H9 (cell line): ENCODE measurements around the gene NSMCE3. TPM values are rescaled to one million over a fixed set of nuclear protein-coding genes. Genes with fewer than 3 reads are reported as not detected.

Experiments
- DNase-seq: peaks from one replicate; pipeline ENCODE4 v3.0.0-alpha.2; 2017
- H2AFZ ChIP-seq: one replicate; pipeline ENCODE4 v1.6.1; 2013; ENCODE audit warnings: mild to moderate bottlenecking, low read length, control low read depth, moderate library complexity
- H2AK5ac ChIP-seq: 2 replicates; pipeline ENCODE4 v1.6.1; 2013; ENCODE audit warnings: low read length, control low read depth, mixed read lengths; ENCODE audit not compliant: insufficient read length
- H2BK120ac ChIP-seq: one replicate; pipeline ENCODE4 v1.6.1; 2013; ENCODE audit warnings: low read depth, mild to moderate bottlenecking, low read length, control low read depth, inconsistent platforms; ENCODE audit not compliant: poor library complexity, severe bottlenecking
- H2BK12ac ChIP-seq: 2 replicates; pipeline ENCODE4 v1.6.1; 2013; ENCODE audit warnings: low read length, control low read depth, mixed read lengths, low read depth; ENCODE audit not compliant: insufficient read length
- H2BK15ac ChIP-seq: 2 replicates; pipeline ENCODE4 v1.6.1; 2013; ENCODE audit warnings: low read depth, low read length, control low read depth
- H2BK20ac ChIP-seq: one replicate; pipeline ENCODE4 v1.6.1; 2013; ENCODE audit warnings: low read depth, mild to moderate bottlenecking, low read length, control low read depth, inconsistent platforms; ENCODE audit not compliant: poor library complexity, severe bottlenecking
- H2BK5ac ChIP-seq: 2 replicates; pipeline ENCODE4 v1.6.1; 2013; ENCODE audit warnings: low read length, control low read depth, mixed read lengths; ENCODE audit not compliant: insufficient read length
- H3K14ac ChIP-seq: 2 replicates; pipeline ENCODE4 v1.6.1; 2013; ENCODE audit warnings: low read length, control low read depth; ENCODE audit not compliant: insufficient read depth
- H3K18ac ChIP-seq: 2 replicates; pipeline ENCODE4 v1.6.1; 2013; ENCODE audit warnings: low read depth, mild to moderate bottlenecking, mixed read lengths, low read length, control low read depth; ENCODE audit not compliant: insufficient read length
- H3K23ac ChIP-seq: 2 replicates; pipeline ENCODE4 v1.6.1; 2013; ENCODE audit warnings: low read length, control low read depth, mixed read lengths, low read depth; ENCODE audit not compliant: insufficient read length
- H3K23me2 ChIP-seq: 2 replicates; pipeline ENCODE4 v1.6.1; 2013; ENCODE audit warnings: low read depth, mild to moderate bottlenecking, mixed read lengths, low read length, control low read depth; ENCODE audit not compliant: insufficient read length, poor library complexity, severe bottlenecking
- H3K27ac ChIP-seq: 2 replicates; pipeline ENCODE4 v1.5.1; 2013; ENCODE audit warnings: low read length, control low read depth, mixed read lengths, low read depth; ENCODE audit not compliant: insufficient read length
- H3K27me3 ChIP-seq: 2 replicates; pipeline ENCODE4 v1.6.1; 2013; ENCODE audit warnings: low read length, control low read depth, inconsistent platforms; ENCODE audit not compliant: insufficient read depth
- H3K4ac ChIP-seq: 2 replicates; pipeline ENCODE4 v1.6.1; 2013; ENCODE audit warnings: low read depth, mild to moderate bottlenecking, control low read depth, inconsistent platforms, low read length, moderate library complexity
- H3K4me1 ChIP-seq: 2 replicates; pipeline ENCODE4 v1.6.1; 2013; ENCODE audit warnings: low read length, control low read depth, inconsistent platforms; ENCODE audit not compliant: insufficient read depth
- H3K4me2 ChIP-seq: 2 replicates; pipeline ENCODE4 v1.6.1; 2013; ENCODE audit warnings: low read length, control low read depth, mixed read lengths; ENCODE audit not compliant: insufficient read length, insufficient read depth
- H3K56ac ChIP-seq: 2 replicates; pipeline ENCODE4 v1.6.1; 2013; ENCODE audit warnings: low read depth, mild to moderate bottlenecking, mixed read lengths, low read length, control low read depth; ENCODE audit not compliant: insufficient read length
- H3K79me1 ChIP-seq: 2 replicates; pipeline ENCODE4 v1.6.1; 2013; ENCODE audit warnings: low read depth, mild to moderate bottlenecking, moderate library complexity, low read length, control low read depth, inconsistent platforms; ENCODE audit not compliant: insufficient read depth, poor library complexity, severe bottlenecking
- H3K79me2 ChIP-seq: 2 replicates; pipeline ENCODE4 v1.6.1; 2013; ENCODE audit warnings: low read length, control low read depth, inconsistent platforms; ENCODE audit not compliant: insufficient read depth
- H3K9ac ChIP-seq: 2 replicates; pipeline ENCODE4 v1.6.1; 2013; ENCODE audit warnings: low read length, control low read depth, mixed read lengths; ENCODE audit not compliant: insufficient read length; ENCODE audit errors: extremely low read depth
- H3K9me3 ChIP-seq: one replicate; pipeline ENCODE4 v1.6.1; 2013; ENCODE audit warnings: low read depth, low read length, inconsistent platforms; ENCODE audit not compliant: control insufficient read depth
- H3T11ph ChIP-seq: one replicate; pipeline ENCODE4 v1.6.1; 2013; ENCODE audit warnings: mild to moderate bottlenecking, low read length, control low read depth, inconsistent platforms
- H4K20me1 ChIP-seq: one replicate; pipeline ENCODE4 v1.6.1; 2013; ENCODE audit not compliant: control insufficient read depth, insufficient read length, insufficient read depth
- H4K5ac ChIP-seq: 2 replicates; pipeline ENCODE4 v1.6.1; 2013; ENCODE audit warnings: low read depth, mild to moderate bottlenecking, mixed read lengths, low read length, control low read depth; ENCODE audit not compliant: insufficient read length
- H4K8ac ChIP-seq: replicated peaks from 2 replicates; pipeline ENCODE4 v1.6.1; 2013; ENCODE audit warnings: low read length, control low read depth, mixed read lengths, low read depth; ENCODE audit not compliant: insufficient read length
- H4K91ac ChIP-seq: 2 replicates; pipeline ENCODE4 v1.6.1; 2013; ENCODE audit warnings: low read depth, mild to moderate bottlenecking, moderate library complexity, mixed read lengths, low read length, control low read depth; ENCODE audit not compliant: insufficient read length
- H3K27ac Mint-ChIP-seq, 3 experiments: 2 replicates in 2 of 3; 3 replicates in 1 of 3; pipeline ENCODE4 v1.8.0; 2020 to 2021; ENCODE audit warnings: mixed read lengths in 3 of 3, mild to moderate bottlenecking in 1 of 3, moderate library complexity in 1 of 3
- H3K27me3 Mint-ChIP-seq: 2 replicates; pipeline ENCODE4 v1.8.0; 2021; ENCODE audit warnings: low read depth, mild to moderate bottlenecking, moderate library complexity, mixed read lengths
- H3K36me3 Mint-ChIP-seq, 3 experiments: 2 replicates in 2 of 3; 3 replicates in 1 of 3; pipeline ENCODE4 v1.8.0; 2020 to 2021; ENCODE audit warnings: low read depth in 3 of 3, mixed read lengths in 3 of 3; ENCODE audit not compliant: insufficient read depth in 1 of 3
- H3K4me1 Mint-ChIP-seq, 2 experiments: 2 replicates each; pipeline ENCODE4 v1.8.0; 2020; ENCODE audit warnings: mixed read lengths in 2 of 2
- H3K4me3 Mint-ChIP-seq, 2 experiments: 2 replicates in 1 of 2; 3 replicates in 1 of 2; pipeline ENCODE4 v1.8.0; 2020 to 2021; ENCODE audit warnings: mild to moderate bottlenecking in 2 of 2, mixed read lengths in 2 of 2, moderate library complexity in 1 of 2
- H3K9me3 Mint-ChIP-seq, 2 experiments: 2 replicates in 1 of 2; 3 replicates in 1 of 2; pipeline ENCODE4 v1.8.0; 2020; ENCODE audit warnings: mild to moderate bottlenecking in 2 of 2, mixed read lengths in 2 of 2, moderate library complexity in 1 of 2
- CTCF ChIP-seq: fragments of 200-600 bp; sonication (generic); conservative IDR thresholded peaks from 3 replicates; pipeline ENCODE4 v1.8.0; 2021; ENCODE audit warnings: antibody characterized with exemption, mild to moderate bottlenecking
- WGBS: extraction: QIAGEN DNeasy Blood & Tissue Kit; methylation state at CpG from one replicate; pipeline ENCODE4 v1.1.7; 2013; ENCODE audit warnings: missing lambda C conversion rate, low lambda C conversion rate, mixed read lengths; ENCODE audit not compliant: insufficient read length; ENCODE audit errors: extremely low coverage; 5-methylcytosine and 5-hydroxymethylcytosine counted together
- total RNA-seq: library from RNA; stranded (reverse); gene quantifications from 2 replicates; pipeline ENCODE4 v1.2.1, GENCODE V29; 2021

NSMCE3 gene
- total RNA-seq, 1 experiment from 2014 or later, result 6.9 TPM

DNA sequence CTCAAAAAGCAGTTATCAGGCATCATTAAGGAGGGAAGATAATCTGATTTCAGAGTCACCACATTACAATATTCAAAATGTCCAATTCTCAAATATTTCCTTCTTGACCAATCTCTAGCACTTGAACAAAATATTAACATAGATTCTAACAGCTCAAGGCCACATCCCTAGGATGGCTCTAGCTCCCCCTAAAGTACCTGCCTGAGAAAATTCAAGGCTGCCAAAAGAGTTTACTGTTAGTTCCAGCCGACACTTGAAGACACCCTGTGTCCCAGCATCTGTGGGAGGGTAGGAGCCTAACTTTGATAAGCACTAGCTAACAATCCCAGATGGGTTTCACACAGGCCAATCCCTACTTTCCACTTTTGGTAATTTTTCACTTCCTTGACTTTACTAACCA lies 10.4 kb downstream of the NSMCE3 start:
- H3K9ac ChIP-seq, result no peak overlapping the region
- H3K4me1 ChIP-seq, result no peaks in the 10 kb centered on the region; the same call in 1 of the 2 replicates
- H4K20me1 ChIP-seq, result no peaks in the 10 kb centered on the region
- no CpG with 5 or more reads among the region's 1 CpG for WGBS
- no peak overlapping the region for H2BK5ac ChIP-seq
- Mint-ChIP-seq H3K27me3 (no peaks in the 10 kb centered on the region), H3K4me3 (no peak overlapping the region), H3K4me1 (peaks cover 13% of the 10 kb centered on the region in 2 experiments), H3K9me3 (no peaks in the 10 kb centered on the region), H3K27ac (peak overlapping the region in 2 of 3 experiments; percentile 17 to 24; a peak in 2 of 7 replicates), H3K36me3 (no peaks in the 10 kb centered on the region)
- no peak overlapping the region for H2BK12ac ChIP-seq
- no peak overlapping the region for H3K4ac ChIP-seq
- H3K9me3 ChIP-seq, result no peaks in the 10 kb centered on the region
- H3K4me2 ChIP-seq, result no peak overlapping the region
- no peak overlapping the region for H4K91ac ChIP-seq
- no peak overlapping the region for H3K23ac ChIP-seq
- DNase-seq, result no peak
- H3T11ph ChIP-seq, result no peak overlapping the region
- no peaks in the 10 kb centered on the region for H3K23me2 ChIP-seq
- no peak overlapping the region for H2BK15ac ChIP-seq
- no peak overlapping the region for H3K27ac ChIP-seq
- H3K14ac ChIP-seq, result no peak overlapping the region
- H4K8ac ChIP-seq, result no peak overlapping the region
- no peak overlapping the region for H4K5ac ChIP-seq
- peak; percentile 45; the same call in 2 of the 3 replicates for TF ChIP-seq CTCF
- no peak overlapping the region for H2AFZ ChIP-seq
- H2BK120ac ChIP-seq, result no peak overlapping the region
- H3K79me2 ChIP-seq, result no peaks in the 10 kb centered on the region
- no peak overlapping the region for H2AK5ac ChIP-seq
- H3K56ac ChIP-seq, result no peak overlapping the region
- H2BK20ac ChIP-seq, result no peak overlapping the region
- no peaks in the 10 kb centered on the region for H3K79me1 ChIP-seq
- H3K27me3 ChIP-seq, result no peaks in the 10 kb centered on the region
- no peak overlapping the region for H3K18ac ChIP-seq
